GM12892 (cell line): Measurements from ENCODE around the gene PLEKHA5.

Source experiments
- DNase-seq: peaks from one replicate; pipeline ENCODE4 v3.0.0; 2011; ENCODE audit not compliant: insufficient read length
- FAIRE-seq: peaks from 2 replicates; lab custom pipeline; 2011; peaks lifted over from hg19 to GRCh38; lab: Jason Lieb, UNC
- POLR2A ChIP-seq: IDR thresholded peaks from 2 replicates; pipeline ENCODE4 v1.6.1; 2011; ENCODE audit warnings: low read depth, low read length, control low read depth
- POLR2AphosphoS5 ChIP-seq: IDR thresholded peaks from 2 replicates; pipeline ENCODE4 v1.6.1; 2011; ENCODE audit warnings: low read depth, low read length, control low read depth
- TAF1 ChIP-seq: IDR thresholded peaks from 2 replicates; pipeline ENCODE4 v1.6.1; 2011; ENCODE audit warnings: low read depth, mild to moderate bottlenecking, control low read depth, low read length, borderline replicate concordance

The PLEKHA5 gene

GRCh38 chr12:19415563-19415962 lies 286.0 kb downstream of the PLEKHA5 start:
- no peak for DNase-seq
- TF ChIP-seq TAF1 (no peak), POLR2AphosphoS5 (no peak), POLR2A (no peak)
- no peak for FAIRE-seq

- no peak for DNase-seq
- no peak for TF ChIP-seq TAF1
- TF ChIP-seq POLR2AphosphoS5: no peak
- TF ChIP-seq POLR2A: no peak
- FAIRE-seq: no peak
These were observed 289.6 kb downstream of the PLEKHA5 start for GRCh38 chr12:19419086-19419485.

GRCh38 chr12:19421503-19422282 lies 292.2 kb downstream of the PLEKHA5 start:
- TF ChIP-seq TAF1 (no peak), POLR2A (no peak), POLR2AphosphoS5 (no peak)
- FAIRE-seq (no peak), DNase-seq (no peak)

GRCh38 chr12:19423166-19423930 lies 293.8 kb downstream of the PLEKHA5 start:
- FAIRE-seq (no peak), DNase-seq (no peak)
- TF ChIP-seq POLR2AphosphoS5: no peak
- TF ChIP-seq TAF1: no peak
- TF ChIP-seq POLR2A: no peak
